ENCODE results near the gene MYLK4.

The MYLK4 gene

GRCh38 chr6:2687456-2687855, 63.3 kb downstream of the MYLK4 start:
- Histone ChIP-seq H3K9me3 (no peaks in the 10 kb centered on the region), H3K9ac (no peak overlapping the region), H3K4me3 (no peak overlapping the region), H3K27ac (no peak overlapping the region), H4K20me1 (no peaks in the 10 kb centered on the region), H3K27me3 (no peaks in the 10 kb centered on the region), H3K4me2 (no peak overlapping the region), H3K4me1 (no peaks in the 10 kb centered on the region), H3K36me3 (no peaks in the 10 kb centered on the region)
- TF ChIP-seq Cebpa-rat (IDR thresholded peaks at IDR 0.05): no peak

DNA sequence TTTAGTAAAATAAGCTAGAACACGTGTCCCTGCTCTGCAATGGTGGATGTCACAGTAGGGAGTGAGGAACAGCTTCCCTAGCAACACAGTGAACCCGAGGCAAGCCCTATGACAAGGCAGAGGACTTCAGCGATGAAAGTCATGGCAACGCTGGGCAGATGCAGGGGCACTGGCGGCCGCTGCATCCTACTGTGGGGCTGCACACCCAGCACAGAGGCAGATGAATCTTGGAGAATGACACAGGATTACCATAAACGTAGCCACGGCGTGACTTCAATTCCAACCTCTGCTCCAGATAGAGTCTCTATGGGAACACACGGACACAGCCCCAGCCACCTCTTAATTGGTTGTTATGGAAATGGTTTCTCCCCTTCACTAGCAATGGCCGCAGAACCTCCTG, 64.2 kb downstream of the MYLK4 start:
- H3K4me1 ChIP-seq: no peaks in the 10 kb centered on the region
- H3K4me3 ChIP-seq: no peak overlapping the region
- no peak overlapping the region for H3K4me2 ChIP-seq
- H3K9ac ChIP-seq: no peak overlapping the region
- no peak for TF ChIP-seq Cebpa-rat (IDR thresholded peaks at IDR 0.05)
- H3K27ac ChIP-seq: no peak overlapping the region
- H4K20me1 ChIP-seq: no peaks in the 10 kb centered on the region
- H3K36me3 ChIP-seq: no peaks in the 10 kb centered on the region
- no peaks in the 10 kb centered on the region for H3K27me3 ChIP-seq
- no peaks in the 10 kb centered on the region for H3K9me3 ChIP-seq

DNA sequence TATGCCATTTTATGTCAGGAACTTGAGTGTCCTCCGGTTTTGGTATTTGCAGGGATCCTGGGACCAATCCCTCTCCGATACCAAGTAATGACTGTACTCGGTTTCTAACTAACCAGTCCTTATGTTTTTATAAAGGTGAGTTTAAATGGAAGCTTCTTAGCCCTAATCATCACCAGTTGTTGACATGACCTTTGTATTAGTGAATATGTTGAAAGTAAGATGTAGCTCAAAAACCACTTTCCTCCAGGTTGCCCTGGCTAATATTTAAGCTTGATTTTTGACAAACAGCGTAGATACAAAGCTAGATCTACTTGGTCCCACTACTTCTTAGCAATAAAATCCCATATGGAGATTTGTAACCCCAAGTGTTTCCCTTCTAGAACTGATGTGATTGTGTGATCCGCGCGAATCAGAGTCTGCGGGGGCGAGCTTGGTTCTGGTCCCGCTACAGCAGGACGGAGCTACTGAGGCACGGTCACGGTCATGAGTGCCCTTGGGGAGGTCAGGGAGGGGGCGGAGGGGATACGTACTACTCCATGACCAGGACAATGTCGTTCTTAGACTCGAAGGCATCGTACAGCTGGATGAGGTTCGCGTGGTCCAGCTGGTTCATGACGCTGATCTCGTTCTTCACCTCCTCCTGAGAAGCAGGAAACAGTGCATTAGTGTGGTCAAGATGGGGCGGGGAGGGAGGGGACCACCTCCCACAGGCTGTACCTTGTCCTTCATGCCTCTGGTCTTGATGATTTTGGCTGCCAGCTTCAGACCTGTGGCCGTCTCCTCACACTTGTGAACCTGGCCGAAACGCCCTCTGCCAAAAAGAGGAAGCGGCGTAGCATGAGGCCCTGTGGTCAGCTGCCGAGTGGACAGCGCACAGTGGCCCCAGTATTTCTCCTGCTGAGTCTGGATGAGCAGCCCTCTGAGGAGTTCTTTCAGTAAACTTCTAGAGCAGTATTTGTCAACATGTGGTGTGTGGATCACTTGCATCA, 65.7 kb downstream of the MYLK4 start:
- Histone ChIP-seq H3K27ac (no peak overlapping the region), H3K4me1 (no peaks in the 10 kb centered on the region), H3K9me3 (no peaks in the 10 kb centered on the region), H3K36me3 (no peaks in the 10 kb centered on the region), H4K20me1 (no peaks in the 10 kb centered on the region), H3K27me3 (no peaks in the 10 kb centered on the region), H3K4me3 (no peak overlapping the region), H3K9ac (no peak overlapping the region), H3K4me2 (no peak overlapping the region)
- TF ChIP-seq Cebpa-rat (IDR thresholded peaks at IDR 0.05): no peak

GRCh38 chr6:2684103-2684749, 66.5 kb downstream of the MYLK4 start:
- Histone ChIP-seq H3K9me3 (no peaks in the 10 kb centered on the region), H3K9ac (no peak overlapping the region), H3K27ac (no peak overlapping the region), H3K4me2 (no peak overlapping the region), H3K27me3 (no peaks in the 10 kb centered on the region), H3K36me3 (no peaks in the 10 kb centered on the region), H3K4me3 (no peak overlapping the region), H3K4me1 (no peaks in the 10 kb centered on the region), H4K20me1 (no peaks in the 10 kb centered on the region)
- no peak for TF ChIP-seq Cebpa-rat (IDR thresholded peaks at IDR 0.05)

- H3K27ac ChIP-seq: no peak overlapping the region
- H4K20me1 ChIP-seq: no peaks in the 10 kb centered on the region
- no peaks in the 10 kb centered on the region for H3K4me1 ChIP-seq
- H3K36me3 ChIP-seq: no peaks in the 10 kb centered on the region
- no peak overlapping the region for H3K4me3 ChIP-seq
- H3K27me3 ChIP-seq: no peaks in the 10 kb centered on the region
- no peaks in the 10 kb centered on the region for H3K9me3 ChIP-seq
- no peak overlapping the region for H3K4me2 ChIP-seq
- H3K9ac ChIP-seq: no peak overlapping the region
- TF ChIP-seq Cebpa-rat (IDR thresholded peaks at IDR 0.05): no peak
These were observed 70.3 kb downstream of the MYLK4 start for GRCh38 chr6:2680264-2680922.

GRCh38 chr6:2677080-2677593, 73.6 kb downstream of the MYLK4 start:
- Histone ChIP-seq H4K20me1 (no peaks in the 10 kb centered on the region), H3K9ac (no peak overlapping the region), H3K27me3 (no peaks in the 10 kb centered on the region), H3K4me2 (no peak overlapping the region), H3K27ac (no peak overlapping the region), H3K4me1 (no peaks in the 10 kb centered on the region), H3K4me3 (no peak overlapping the region), H3K36me3 (no peaks in the 10 kb centered on the region), H3K9me3 (no peaks in the 10 kb centered on the region)
- no peak for TF ChIP-seq Cebpa-rat (IDR thresholded peaks at IDR 0.05)

DNA sequence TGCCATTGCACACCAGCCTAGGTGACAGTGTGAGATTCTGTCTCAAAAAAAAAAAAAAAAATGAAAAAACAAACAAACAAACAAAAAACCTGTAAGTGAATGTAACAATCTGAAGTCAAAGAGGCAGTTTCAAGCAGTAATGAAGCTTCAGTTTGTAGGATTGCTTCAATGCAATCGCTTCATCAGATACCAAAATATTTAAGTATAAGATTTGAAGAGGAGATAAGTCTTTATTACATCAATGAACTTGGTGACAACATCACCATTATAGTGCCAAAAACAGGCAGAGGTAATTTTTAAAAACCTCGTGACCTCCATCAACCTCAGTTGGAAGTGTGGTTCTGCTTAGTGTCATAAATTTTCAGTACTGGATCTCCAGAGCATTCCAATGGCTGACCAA, 74.7 kb downstream of the MYLK4 start:
- Histone ChIP-seq H4K20me1 (no peaks in the 10 kb centered on the region), H3K4me3 (no peak overlapping the region), H3K4me2 (no peak overlapping the region), H3K9ac (no peak overlapping the region), H3K36me3 (no peaks in the 10 kb centered on the region), H3K27me3 (no peaks in the 10 kb centered on the region), H3K27ac (no peak overlapping the region), H3K9me3 (no peaks in the 10 kb centered on the region), H3K4me1 (no peaks in the 10 kb centered on the region)
- no peak for TF ChIP-seq Cebpa-rat (IDR thresholded peaks at IDR 0.05)

GRCh38 chr6:2674857-2675256, 75.9 kb downstream of the MYLK4 start:
- Histone ChIP-seq H3K27ac (no peak overlapping the region), H4K20me1 (no peaks in the 10 kb centered on the region), H3K36me3 (no peaks in the 10 kb centered on the region), H3K27me3 (no peaks in the 10 kb centered on the region), H3K4me3 (no peak overlapping the region), H3K9me3 (no peaks in the 10 kb centered on the region), H3K4me1 (no peaks in the 10 kb centered on the region), H3K9ac (no peak overlapping the region), H3K4me2 (no peak overlapping the region)
- TF ChIP-seq Cebpa-rat (IDR thresholded peaks at IDR 0.05): no peak

GRCh38 chr6:2669067-2669700, 81.5 kb downstream of the MYLK4 start:
- no peak for TF ChIP-seq Cebpa-rat (IDR thresholded peaks at IDR 0.05)
- Histone ChIP-seq H3K27ac (no peak overlapping the region), H3K9ac (no peak overlapping the region), H3K4me3 (no peak overlapping the region), H3K36me3 (no peaks in the 10 kb centered on the region), H3K27me3 (no peaks in the 10 kb centered on the region), H3K4me2 (no peak overlapping the region), H4K20me1 (no peaks in the 10 kb centered on the region), H3K4me1 (no peaks in the 10 kb centered on the region), H3K9me3 (no peaks in the 10 kb centered on the region)
